Natural killer cell (primary cell): ENCODE results near the gene SLCO1A2. TPM values are rescaled to one million over a fixed set of nuclear protein-coding genes. Genes with fewer than 3 reads are reported as not detected.
A peak's percentile ranks its signal among the peaks of the same experiment; 100 is the strongest.

Source experiments
- ATAC-seq, 3 donors: fragments of 150-1000 bp in 2 of 3; fragments of 200-7000 bp in 1 of 3; cut with Tn5 transposase; 1 replicate in 1 of 3; 2 replicates in 2 of 3; pipeline ENCODE4 v1.10.0; 2021; ENCODE audit warnings: mild to moderate bottlenecking in 2 of 3, moderate library complexity in 2 of 3
- DNase-seq, 2 donors: peaks; one replicate each; pipeline versions ENCODE4 v3.0.0 to v3.0.0-alpha.2; 2013 to 2021; ENCODE audit warnings: mixed read lengths in 1 of 2
- H3K27ac ChIP-seq: one replicate; pipeline ENCODE4 v1.5.1; 2013; ENCODE audit warnings: mild to moderate bottlenecking, low read length
- H3K27me3 ChIP-seq: one replicate; pipeline ENCODE4 v1.6.1; 2013; ENCODE audit warnings: low read length; ENCODE audit not compliant: control insufficient read depth, insufficient read depth
- H3K36me3 ChIP-seq: one replicate; pipeline ENCODE4 v1.6.1; 2013; ENCODE audit warnings: low read length; ENCODE audit not compliant: control insufficient read depth, insufficient read depth
- H3K4me1 ChIP-seq: one replicate; pipeline ENCODE4 v1.6.1; 2013; ENCODE audit warnings: low read length; ENCODE audit not compliant: control insufficient read depth, insufficient read depth
- H3K4me3 ChIP-seq: one replicate; pipeline ENCODE4 v1.5.1; 2013; ENCODE audit warnings: low read length
- H3K9me3 ChIP-seq: one replicate; pipeline ENCODE4 v1.6.1; 2013; ENCODE audit warnings: low read length; ENCODE audit not compliant: control insufficient read depth, insufficient read depth
- H3K27ac Mint-ChIP-seq, 2 donors: one replicate each; pipeline ENCODE4 v1.8.0; 2022; ENCODE audit warnings: mild to moderate bottlenecking in 2 of 2, mixed read lengths in 2 of 2, moderate library complexity in 1 of 2
- H3K27me3 Mint-ChIP-seq, 2 donors: one replicate each; pipeline ENCODE4 v1.8.0; 2022; ENCODE audit warnings: low read depth in 2 of 2, mixed read lengths in 2 of 2
- H3K36me3 Mint-ChIP-seq: one replicate; pipeline ENCODE4 v1.8.0; 2022; ENCODE audit warnings: mixed read lengths
- H3K4me1 Mint-ChIP-seq, 2 donors: one replicate each; pipeline ENCODE4 v1.8.0; 2022; ENCODE audit warnings: mixed read lengths in 2 of 2
- H3K4me3 Mint-ChIP-seq: one replicate; pipeline ENCODE4 v1.8.0; 2022; ENCODE audit warnings: mild to moderate bottlenecking, moderate library complexity, mixed read lengths
- H3K9me3 Mint-ChIP-seq, 2 donors: one replicate each; pipeline ENCODE4 v1.8.0; 2022; ENCODE audit warnings: mixed read lengths in 2 of 2
- CTCF ChIP-seq: fragments of 200-600 bp; IDR thresholded peaks from one replicate; pipeline ENCODE4 v1.8.0; 2022; ENCODE audit warnings: antibody characterized with exemption
- WGBS: methylation state at CpG from one replicate; pipeline ENCODE4 v1.1.7; 2013; ENCODE audit warnings: missing lambda C conversion rate; ENCODE audit not compliant: insufficient coverage; 5-methylcytosine and 5-hydroxymethylcytosine counted together
- intact Hi-C: fragments of 100-400 bp; cut with micrococcal nuclease; formaldehyde crosslinking; loops from one replicate; pipeline ENCODE4 v1.14.2; 2022
- total RNA-seq, 4 donors: library from RNA; stranded (reverse); fragments of 120-200 nt in 1 of 4; gene quantifications; one replicate each; pipeline versions ENCODE4 v1.2.3 to v1.2.4, GENCODE V29; 2013 to 2022

SLCO1A2 gene
- total RNA-seq, 3 donors from 2014 or later (not counting 1 experiment from before 2014, with no cell fraction given) = not detected

GRCh38 chr12:21252070-21252469 lies 82.6 kb downstream of the SLCO1A2 start:
- Histone ChIP-seq H3K4me3 (no peak overlapping the region), H3K36me3 (no peaks in the 10 kb centered on the region), H3K27me3 (no peaks in the 10 kb centered on the region), H3K9me3 (no peaks in the 10 kb centered on the region), H3K4me1 (no peaks in the 10 kb centered on the region), H3K27ac (no peak overlapping the region)
- WGBS = 84% methylated on average over 5 of the region's 5 CpGs
- no peaks in the 10 kb centered on the region for H3K36me3 Mint-ChIP-seq
- intact Hi-C loops = no loop called here
- H3K27me3 Mint-ChIP-seq = no peaks in the 10 kb centered on the region
- H3K4me1 Mint-ChIP-seq = no peaks in the 10 kb centered on the region
- no peak overlapping the region for H3K4me3 Mint-ChIP-seq
- TF ChIP-seq CTCF = no peak
- DNase-seq (no peak), ATAC-seq (no peak)
- H3K9me3 Mint-ChIP-seq = no peaks in the 10 kb centered on the region
- no peak overlapping the region for H3K27ac Mint-ChIP-seq

- peak in 1 of 2 donors; percentile 3 for DNase-seq
- TF ChIP-seq CTCF = no peak
- no peaks in the 10 kb centered on the region for H3K4me1 Mint-ChIP-seq
- no peak overlapping the region for H3K27ac ChIP-seq
- no peaks in the 10 kb centered on the region for H3K36me3 Mint-ChIP-seq
- H3K36me3 ChIP-seq = no peaks in the 10 kb centered on the region
- no peaks in the 10 kb centered on the region for H3K9me3 ChIP-seq
- H3K27ac Mint-ChIP-seq = no peak overlapping the region
- H3K4me3 Mint-ChIP-seq = no peak overlapping the region
- intact Hi-C loops = loop anchor here (10.0 kb wide), 1 partner anchor 436 kb away; no protein-coding TSS in a partner anchor
- H3K9me3 Mint-ChIP-seq = no peaks in the 10 kb centered on the region
- H3K4me1 ChIP-seq = no peaks in the 10 kb centered on the region
- H3K27me3 ChIP-seq = no peaks in the 10 kb centered on the region
- 69% methylated on average over 1 of the region's 1 CpG for WGBS
- no peaks in the 10 kb centered on the region for H3K27me3 Mint-ChIP-seq
- no peak overlapping the region for H3K4me3 ChIP-seq
- ATAC-seq = no peak
Measured at GRCh38 chr12:21248679-21249078, 86.0 kb downstream of the SLCO1A2 start.

- no peaks in the 10 kb centered on the region for H3K27me3 ChIP-seq
- no peaks in the 10 kb centered on the region for H3K36me3 Mint-ChIP-seq
- no peaks in the 10 kb centered on the region for H3K4me1 ChIP-seq
- H3K4me3 ChIP-seq = no peak overlapping the region
- H3K9me3 Mint-ChIP-seq = peaks cover 0 to 7% of the 10 kb centered on the region in 2 donors
- intact Hi-C loops = loop anchor here (10.0 kb wide), 1 partner anchor 445 kb away; no protein-coding TSS in a partner anchor
- DNase-seq = no peak
- no peak for TF ChIP-seq CTCF
- no peaks in the 10 kb centered on the region for H3K9me3 ChIP-seq
- no peaks in the 10 kb centered on the region for H3K4me1 Mint-ChIP-seq
- H3K27me3 Mint-ChIP-seq = no peaks in the 10 kb centered on the region
- H3K36me3 ChIP-seq = no peaks in the 10 kb centered on the region
- H3K27ac ChIP-seq = no peak overlapping the region
- WGBS = 88% methylated on average over 4 of the region's 4 CpGs
- no peak overlapping the region for H3K27ac Mint-ChIP-seq
- no peak overlapping the region for H3K4me3 Mint-ChIP-seq
- ATAC-seq = no peak
Measured at GRCh38 chr12:21239866-21240265, 94.9 kb downstream of the SLCO1A2 start.

GRCh38 chr12:21234395-21234794 lies 100.3 kb downstream of the SLCO1A2 start:
- Histone ChIP-seq H3K27ac (no peak overlapping the region), H3K4me1 (no peaks in the 10 kb centered on the region), H3K4me3 (no peak overlapping the region), H3K27me3 (no peaks in the 10 kb centered on the region), H3K9me3 (no peaks in the 10 kb centered on the region), H3K36me3 (no peaks in the 10 kb centered on the region)
- WGBS = 100% methylated on average over 1 of the region's 5 CpGs
- DNase-seq = no peak
- no peaks in the 10 kb centered on the region for H3K4me1 Mint-ChIP-seq
- no peaks in the 10 kb centered on the region for H3K27me3 Mint-ChIP-seq
- intact Hi-C loops = no loop called here
- H3K9me3 Mint-ChIP-seq = peaks cover 6 to 9% of the 10 kb centered on the region in 2 donors
- H3K36me3 Mint-ChIP-seq = no peaks in the 10 kb centered on the region
- no peak for ATAC-seq
- H3K4me3 Mint-ChIP-seq = no peak overlapping the region
- TF ChIP-seq CTCF = no peak
- H3K27ac Mint-ChIP-seq = no peak overlapping the region
